NCI-H128 (cell line): Measurements from ENCODE around the gene TMEM47.

Experiments
- DNase-seq: peaks from one replicate; lab custom pipeline; 2025; ENCODE audit not compliant: unreplicated experiment; lab: John Stamatoyannopoulos, UW

TMEM47 gene

DNA sequence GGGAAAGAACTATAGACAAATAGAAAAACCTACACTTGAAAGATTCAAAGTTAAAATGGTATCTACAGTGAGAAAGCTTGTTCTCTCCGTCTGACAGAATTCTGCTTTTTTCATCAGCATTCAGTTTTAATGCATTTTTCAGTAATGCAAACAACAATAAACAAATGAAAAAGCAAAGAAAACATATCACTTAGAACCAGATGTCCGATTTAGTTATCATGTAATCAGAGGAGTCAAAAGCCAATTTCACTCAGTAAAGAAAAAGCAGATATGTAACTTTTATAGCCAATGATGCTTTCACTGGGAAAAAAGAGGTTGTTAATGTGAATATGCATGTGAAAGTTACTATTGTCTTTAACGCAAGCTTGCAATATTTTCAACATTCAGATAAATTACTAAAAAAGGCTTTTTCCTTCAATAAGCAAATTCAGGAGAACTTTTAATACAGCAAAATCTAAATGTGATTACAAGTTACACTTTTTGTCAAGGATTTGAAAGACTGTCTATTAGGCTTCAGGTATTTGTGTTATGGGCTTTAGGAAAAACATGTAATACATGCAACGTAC is 70.7 kb downstream of the TMEM47 start:
- no peak for DNase-seq

- no peak for DNase-seq
These were observed 71.5 kb downstream of the TMEM47 start for GRCh38 chrX:34585561-34585960.

- no peak for DNase-seq
These were observed 72.3 kb downstream of the TMEM47 start for GRCh38 chrX:34584781-34585180.

DNA sequence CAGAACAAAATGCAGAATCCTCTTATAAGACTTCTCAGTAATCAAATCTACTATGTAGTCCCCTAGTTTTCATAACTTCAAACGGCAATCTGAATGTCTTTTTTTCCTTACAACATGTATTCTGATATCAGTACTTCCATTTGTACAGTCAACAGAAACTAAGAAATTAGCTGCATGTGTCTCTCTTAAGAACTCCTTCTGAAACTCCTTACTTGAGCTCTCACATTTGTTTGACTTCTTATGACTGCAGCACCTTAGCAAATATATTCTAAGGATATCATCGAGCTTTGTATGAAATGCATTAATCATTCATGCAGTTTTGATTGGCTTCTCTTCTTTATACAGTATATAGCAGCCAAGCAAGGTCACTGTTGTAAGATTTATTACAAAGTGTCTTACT is 77.0 kb downstream of the TMEM47 start:
- DNase-seq: no peak

GRCh38 chrX:34578237-34578636 is 78.8 kb downstream of the TMEM47 start:
- DNase-seq: no peak
